Spinal cord (tissue), 10 donors: ENCODE measurements around the gene ROBO2. TPM values are rescaled to one million over a fixed set of nuclear protein-coding genes. Genes with fewer than 3 reads are reported as not detected.
A peak's percentile ranks its signal among the peaks of the same experiment; 100 is the strongest.

Source experiments
- DNase-seq, 6 donors: peaks; one replicate each; pipeline versions ENCODE4 v3.0.0 to v3.0.0-alpha.2; 2013 to 2015; ENCODE audit warnings: low spot score in 6 of 6, low read depth in 4 of 6
- H3K27ac ChIP-seq: one replicate; pipeline ENCODE4 v1.5.1; 2013; ENCODE audit warnings: low read depth, low read length, control low read depth
- H3K27me3 ChIP-seq: one replicate; pipeline ENCODE4 v1.6.1; 2013; ENCODE audit warnings: low read length; ENCODE audit not compliant: control insufficient read depth, insufficient read depth
- H3K36me3 ChIP-seq: one replicate; pipeline ENCODE4 v1.6.1; 2013; ENCODE audit warnings: low read length; ENCODE audit not compliant: control insufficient read depth, insufficient read depth
- H3K4me1 ChIP-seq: one replicate; pipeline ENCODE4 v1.6.1; 2013; ENCODE audit warnings: low read length; ENCODE audit not compliant: control insufficient read depth, insufficient read depth
- H3K4me3 ChIP-seq: one replicate; pipeline ENCODE4 v1.5.1; 2013; ENCODE audit warnings: low read depth, low read length, control low read depth
- H3K9me3 ChIP-seq: one replicate; pipeline ENCODE4 v1.6.1; 2013; ENCODE audit warnings: low read length; ENCODE audit not compliant: control insufficient read depth, insufficient read depth
- WGBS: methylation state at CpG from one replicate; pipeline ENCODE4 v1.1.5; 2013; ENCODE audit warnings: missing lambda C conversion rate; ENCODE audit not compliant: insufficient coverage; 5-methylcytosine and 5-hydroxymethylcytosine counted together
- polyA plus RNA-seq, 2 donors: library from polyadenylated mRNA; unstranded; fragments of 120-200 nt; gene quantifications; one replicate each; pipeline ENCODE4 v1.2.1, GENCODE V29; 2013; ENCODE audit not compliant: insufficient read length in 2 of 2
- total RNA-seq, 2 donors: library from RNA; depleted of rRNA in 1 of 2; stranded (reverse); fragments of 120-200 nt in 1 of 2; fragments of >200 nt in 1 of 2; gene quantifications; one replicate each; pipeline versions ENCODE4 v1.2.3 to v1.2.4, GENCODE V29; 2013 to 2014
- donor health status: healthy.

The ROBO2 gene
- total and polyA plus RNA-seq, 4 donors, result 75.0 to 196 (median 114) TPM

GRCh38 chr3:77026904-77027634 lies 12.8 kb upstream of the ROBO2 start:
- Histone ChIP-seq H3K4me3 (no peak overlapping the region), H3K27me3 (no peaks in the 10 kb centered on the region), H3K4me1 (no peaks in the 10 kb centered on the region), H3K9me3 (no peaks in the 10 kb centered on the region), H3K36me3 (no peaks in the 10 kb centered on the region), H3K27ac (no peak overlapping the region)
- no peak for DNase-seq
- 60% methylated on average over 1 of the region's 5 CpGs for WGBS

GRCh38 chr3:77028005-77028404 lies 11.9 kb upstream of the ROBO2 start:
- Histone ChIP-seq H3K27ac (no peak overlapping the region), H3K4me3 (no peak overlapping the region), H3K4me1 (no peaks in the 10 kb centered on the region), H3K27me3 (no peaks in the 10 kb centered on the region), H3K36me3 (no peaks in the 10 kb centered on the region), H3K9me3 (no peaks in the 10 kb centered on the region)
- peak in 1 of 6 donors; percentile 23 for DNase-seq
- WGBS, result 20% methylated on average over 1 of the region's 2 CpGs

DNA sequence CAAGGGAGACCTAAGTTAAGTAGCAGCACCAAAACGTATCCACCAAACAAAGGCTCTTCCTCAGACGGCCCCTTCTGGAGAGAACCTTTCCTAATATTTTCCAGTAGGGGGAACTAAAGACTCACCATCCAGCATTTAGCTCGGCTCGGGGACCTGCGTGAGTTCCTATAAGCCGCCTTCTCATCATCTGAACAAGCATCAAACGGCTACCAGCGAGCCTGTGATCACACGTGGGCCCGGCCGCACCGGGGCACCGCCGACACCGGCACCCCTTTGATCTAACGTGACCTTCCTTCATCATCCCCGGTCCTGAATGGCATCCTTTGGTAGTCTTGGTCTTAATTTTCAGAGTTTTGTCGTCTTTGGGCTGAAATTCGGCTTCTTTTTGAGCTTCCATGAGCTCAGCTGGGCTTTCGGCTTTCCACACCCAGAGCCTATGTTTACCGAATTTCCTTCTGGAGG lies 1.4 kb upstream of the ROBO2 start:
- peaks cover 11% of the 10 kb centered on the region for H3K4me1 ChIP-seq
- no peaks in the 10 kb centered on the region for H3K36me3 ChIP-seq
- H3K27ac ChIP-seq, result peak overlapping the region; percentile 58
- under 1% methylated on average over 20 of the region's 21 CpGs for WGBS
- H3K4me3 ChIP-seq, result peak overlapping the region; percentile 52
- no peaks in the 10 kb centered on the region for H3K9me3 ChIP-seq
- DNase-seq, result peak; percentile 78 to 99 (median 86)
- H3K27me3 ChIP-seq, result peaks cover 12% of the 10 kb centered on the region

- Histone ChIP-seq H3K27ac (peak overlapping the region; percentile 58), H3K4me1 (peaks cover 11% of the 10 kb centered on the region), H3K9me3 (no peaks in the 10 kb centered on the region), H3K36me3 (no peaks in the 10 kb centered on the region), H3K27me3 (peaks cover 12% of the 10 kb centered on the region), H3K4me3 (peak overlapping the region; percentile 52)
- 0% methylated on average over 18 of the region's 33 CpGs for WGBS
- DNase-seq, result peak in 3 of 6 donors; percentile 50 to 92 (median 84)
Observed at GRCh38 chr3:77038930-77039605, 831 bp upstream of the ROBO2 start.

DNA sequence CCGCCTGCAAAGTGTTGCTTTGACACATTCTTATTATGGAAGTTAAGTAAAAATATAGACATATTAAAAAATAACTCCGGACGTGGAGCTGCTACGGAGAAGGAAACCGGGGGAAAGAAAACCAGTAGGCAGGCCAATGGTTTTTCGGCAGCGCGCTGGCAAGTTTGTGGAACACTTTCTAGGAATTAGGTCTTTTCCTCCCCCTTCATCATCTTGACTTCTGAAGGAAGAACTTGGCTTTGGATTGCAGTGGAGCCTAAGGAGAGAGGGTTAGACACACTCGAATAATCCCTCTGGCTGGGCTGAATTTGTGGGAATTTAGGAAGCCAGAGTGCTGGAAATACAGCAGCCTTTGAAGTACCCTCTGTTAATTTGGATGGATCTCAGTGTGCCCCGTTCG lies 317 bp downstream of the ROBO2 start:
- DNase-seq, result peak in 3 of 6 donors; percentile 36 to 75 (median 74)
- peak overlapping the region; percentile 58 for H3K27ac ChIP-seq
- H3K9me3 ChIP-seq, result no peaks in the 10 kb centered on the region
- peaks cover 12% of the 10 kb centered on the region for H3K27me3 ChIP-seq
- no CpG with 5 or more reads among the region's 11 CpGs for WGBS
- H3K4me1 ChIP-seq, result peaks cover 11% of the 10 kb centered on the region
- peak overlapping the region; percentile 52 for H3K4me3 ChIP-seq
- no peaks in the 10 kb centered on the region for H3K36me3 ChIP-seq

DNA sequence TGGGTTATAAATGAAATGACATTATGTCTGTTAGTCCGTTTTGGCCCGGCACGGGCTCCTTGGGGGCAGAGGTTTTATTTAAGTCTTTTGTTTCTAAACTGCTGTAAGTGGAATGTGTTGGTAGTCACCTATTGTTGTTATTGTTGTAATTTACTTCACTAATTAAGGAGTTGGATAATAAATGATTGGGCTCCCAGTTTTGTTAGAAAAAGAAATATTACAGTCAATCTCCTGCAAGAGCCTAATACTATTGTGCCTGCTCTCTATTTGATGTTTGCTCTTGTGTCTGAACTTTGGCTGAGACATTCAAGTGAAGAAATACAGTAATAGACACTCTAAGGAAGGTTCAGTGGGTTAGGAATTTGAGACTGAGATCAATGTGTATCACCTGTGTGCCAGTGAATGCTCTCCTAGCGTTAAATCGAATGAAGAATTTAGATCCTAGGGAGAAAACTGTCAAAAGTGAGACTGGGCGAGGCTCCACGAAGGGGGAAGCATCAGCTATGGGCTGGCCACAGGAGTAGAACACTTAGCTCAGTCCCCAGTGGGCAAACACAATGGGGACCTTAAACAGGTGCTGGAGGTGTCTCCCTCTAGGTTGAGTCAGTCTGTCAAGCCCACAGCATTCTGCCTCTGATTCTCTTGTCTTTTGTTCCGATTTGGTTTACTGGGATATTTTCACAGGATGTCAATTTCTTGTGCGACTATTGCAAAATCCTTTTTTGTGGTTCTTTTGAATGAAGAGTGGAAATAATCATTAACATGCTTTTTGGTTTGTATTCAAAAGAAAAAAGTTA lies 1.2 kb downstream of the ROBO2 start:
- peak in 2 of 6 donors; percentile 54 to 73 for DNase-seq
- Histone ChIP-seq H3K27me3 (peaks cover 12% of the 10 kb centered on the region), H3K4me1 (peaks cover 11% of the 10 kb centered on the region), H3K4me3 (peak overlapping the region; percentile 52), H3K36me3 (no peaks in the 10 kb centered on the region), H3K27ac (peak overlapping the region; percentile 58), H3K9me3 (no peaks in the 10 kb centered on the region)
- WGBS, result 19% methylated on average over 5 of the region's 9 CpGs

- Histone ChIP-seq H3K4me3 (peak overlapping the region; percentile 52), H3K4me1 (peaks cover 11% of the 10 kb centered on the region), H3K36me3 (no peaks in the 10 kb centered on the region), H3K27ac (peak overlapping the region; percentile 3), H3K27me3 (peaks cover 12% of the 10 kb centered on the region), H3K9me3 (no peaks in the 10 kb centered on the region)
- WGBS, result no CpG with 5 or more reads among the region's 2 CpGs
- DNase-seq, result peak in 2 of 6 donors; percentile 66 to 81
Observed at GRCh38 chr3:77041811-77042210, 1.9 kb downstream of the ROBO2 start.

GRCh38 chr3:77042343-77042742 lies 2.4 kb downstream of the ROBO2 start:
- Histone ChIP-seq H3K36me3 (no peaks in the 10 kb centered on the region), H3K27ac (no peak overlapping the region), H3K4me3 (peak overlapping the region; percentile 52), H3K4me1 (peaks cover 11% of the 10 kb centered on the region), H3K27me3 (peaks cover 12% of the 10 kb centered on the region), H3K9me3 (no peaks in the 10 kb centered on the region)
- no CpG with 5 or more reads among the region's 2 CpGs for WGBS
- peak in 1 of 6 donors; percentile 74 for DNase-seq

- Histone ChIP-seq H3K9me3 (no peaks in the 10 kb centered on the region), H3K4me3 (peak overlapping the region; percentile 52), H3K27ac (no peak overlapping the region), H3K36me3 (no peaks in the 10 kb centered on the region), H3K27me3 (peaks cover 12% of the 10 kb centered on the region), H3K4me1 (peaks cover 11% of the 10 kb centered on the region)
- DNase-seq, result peak in 3 of 6 donors; percentile 49 to 94 (median 84)
- 13% methylated on average over 1 of the region's 2 CpGs for WGBS
Observed at GRCh38 chr3:77042882-77043281, 3.0 kb downstream of the ROBO2 start.
